NCI-H2081 treated with DMSO at 0.1 percent for 48 hours (cell line): Measurements from ENCODE around the gene EVX2.

Experiments
- DNase-seq: peaks from one replicate; lab custom pipeline; 2025; lab: John Stamatoyannopoulos, UW

The EVX2 gene

GRCh38 chr2:176082824-176083751 lies 674 bp downstream of the EVX2 start:
- DNase-seq: no peak

GRCh38 chr2:176082525-176082823 lies 1.3 kb downstream of the EVX2 start:
- no peak for DNase-seq

GRCh38 chr2:176081837-176082524 lies 1.8 kb downstream of the EVX2 start:
- no peak for DNase-seq

GRCh38 chr2:176081376-176081836 lies 2.4 kb downstream of the EVX2 start:
- no peak for DNase-seq

DNA sequence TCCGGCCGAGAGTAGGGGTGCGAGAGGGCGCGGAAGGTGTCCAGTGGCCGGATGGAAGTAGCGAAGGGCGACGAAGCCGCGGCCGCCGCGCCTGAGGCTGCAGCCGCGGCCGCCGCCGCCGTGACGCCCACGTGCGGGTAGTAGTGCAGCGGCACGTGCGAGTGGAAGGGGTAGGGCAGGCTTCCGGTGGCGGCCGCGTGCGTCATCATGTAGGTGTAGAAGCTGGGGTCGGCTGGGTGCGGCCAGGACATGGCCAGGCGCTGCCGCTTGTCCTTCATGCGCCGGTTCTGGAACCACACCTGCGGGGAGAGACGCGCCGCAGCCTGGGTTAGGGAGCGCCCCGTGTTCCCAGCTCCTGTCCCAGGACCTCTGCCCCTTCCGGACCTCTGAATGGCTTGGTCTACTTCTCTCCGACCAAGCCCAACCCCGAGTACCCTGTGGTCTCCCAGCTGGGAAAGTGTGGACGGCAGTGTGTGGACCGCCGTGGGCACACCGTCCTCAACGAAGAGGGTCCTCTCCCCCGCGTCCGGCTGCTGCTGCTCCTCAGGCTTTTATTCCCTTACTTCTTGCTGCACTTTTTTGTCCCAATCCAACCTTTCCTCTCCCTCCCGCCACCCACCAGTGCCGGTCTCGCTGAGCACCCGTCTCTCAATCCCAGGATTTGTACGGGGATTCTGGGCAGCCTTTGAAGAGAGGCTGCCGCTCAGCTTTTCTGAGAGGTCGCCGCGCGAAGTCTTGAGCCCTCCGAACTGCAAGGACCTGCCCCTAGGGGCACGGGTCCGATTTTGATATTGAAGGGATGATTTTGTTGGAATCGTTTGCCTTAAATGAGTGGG lies 3.0 kb downstream of the EVX2 start:
- no peak for DNase-seq

GRCh38 chr2:176079831-176080539 lies 3.8 kb downstream of the EVX2 start:
- DNase-seq: peak; percentile 73

- no peak for DNase-seq
These were observed 4.4 kb downstream of the EVX2 start for GRCh38 chr2:176079285-176079830.

DNA sequence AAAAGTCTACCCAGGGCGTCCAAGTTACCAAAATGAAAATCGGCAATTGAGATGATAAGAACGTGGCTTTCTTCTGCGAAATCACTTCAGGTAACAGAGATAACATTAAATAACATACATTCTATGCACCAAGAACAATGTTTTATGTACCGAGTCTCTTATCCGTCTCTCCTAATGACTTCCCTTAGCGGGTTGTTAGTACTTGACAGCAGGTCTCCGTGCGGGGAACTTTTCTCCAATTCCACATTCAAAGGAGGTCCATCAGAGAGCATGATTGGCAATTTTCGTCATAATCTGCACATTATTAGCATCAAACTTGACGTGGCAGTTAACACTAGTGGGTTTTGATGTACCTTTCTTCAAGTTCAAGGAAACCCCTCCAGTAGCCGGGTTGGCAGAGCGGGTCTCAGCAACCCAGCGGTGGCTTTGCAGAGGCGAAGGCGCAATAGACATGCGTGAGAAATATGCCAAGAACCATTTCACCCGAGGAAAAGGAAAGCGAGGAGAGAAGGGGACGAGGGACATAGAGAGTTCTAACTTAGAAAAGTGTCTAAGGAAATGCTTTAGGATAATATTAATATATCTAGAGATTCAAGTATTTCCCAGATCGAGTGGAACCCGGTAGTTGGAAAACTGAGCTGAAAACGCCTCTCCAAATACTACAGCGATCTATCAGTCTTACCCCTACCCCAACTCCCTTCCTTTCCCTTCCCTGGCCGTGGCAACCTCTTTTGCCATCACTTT lies 5.0 kb downstream of the EVX2 start:
- DNase-seq: no peak

DNA sequence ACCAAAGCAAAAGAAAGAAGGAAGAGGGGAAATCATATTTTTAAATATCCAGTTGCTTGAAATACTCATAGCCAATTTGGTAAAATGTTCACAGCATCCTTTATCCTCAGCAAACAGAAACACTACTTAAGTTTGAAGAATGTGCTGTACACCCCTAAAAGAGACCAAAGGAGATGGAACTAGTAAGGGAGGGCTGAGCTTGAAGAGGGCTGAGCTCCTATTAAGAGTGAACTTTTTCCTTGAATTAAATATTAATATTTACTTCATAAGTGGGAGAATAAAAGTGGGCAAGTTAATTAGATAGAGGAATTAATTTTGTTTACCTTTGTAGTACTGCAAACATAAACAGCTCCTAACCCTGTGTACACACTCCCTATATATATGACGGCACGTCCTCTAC lies 7.0 kb downstream of the EVX2 start:
- no peak for DNase-seq

DNA sequence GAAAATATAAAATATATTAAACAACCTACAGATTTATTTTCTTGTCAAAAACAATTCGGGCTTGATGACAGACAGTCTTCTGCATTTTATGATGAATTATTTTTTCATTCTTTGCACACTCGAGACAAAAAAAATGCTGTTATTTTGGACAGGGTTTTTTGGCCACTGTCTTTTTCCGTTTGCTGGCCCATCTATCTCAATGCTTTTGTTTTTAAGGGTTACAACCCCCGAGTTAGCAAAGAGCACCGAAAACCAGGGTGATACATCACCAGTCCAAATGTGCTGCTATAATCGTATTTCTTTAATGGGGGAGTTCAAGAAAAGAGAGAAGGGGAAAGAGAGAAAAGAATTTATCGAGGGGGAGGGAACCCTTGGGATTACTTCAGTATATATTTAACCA lies 7.7 kb downstream of the EVX2 start:
- no peak for DNase-seq

DNA sequence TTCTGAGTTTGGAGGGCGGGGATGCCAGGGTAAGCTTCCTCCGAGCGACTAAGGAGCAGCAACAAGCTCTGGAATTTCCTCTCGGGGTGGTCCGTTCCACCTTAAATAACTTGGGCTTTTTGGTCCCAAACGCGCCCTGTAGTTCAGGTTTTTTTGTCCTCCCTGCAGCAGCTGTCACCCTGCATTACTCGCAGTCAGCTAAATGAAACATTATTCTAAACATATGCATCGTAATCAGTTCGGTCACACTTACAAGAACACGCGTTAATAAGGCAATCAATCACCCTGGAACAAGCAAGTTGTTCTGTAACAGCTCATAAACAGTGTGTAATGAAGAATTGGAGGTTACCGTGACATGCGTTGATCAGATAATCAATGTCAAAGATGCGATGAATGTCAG lies 8.3 kb downstream of the EVX2 start:
- DNase-seq: no peak

DNA sequence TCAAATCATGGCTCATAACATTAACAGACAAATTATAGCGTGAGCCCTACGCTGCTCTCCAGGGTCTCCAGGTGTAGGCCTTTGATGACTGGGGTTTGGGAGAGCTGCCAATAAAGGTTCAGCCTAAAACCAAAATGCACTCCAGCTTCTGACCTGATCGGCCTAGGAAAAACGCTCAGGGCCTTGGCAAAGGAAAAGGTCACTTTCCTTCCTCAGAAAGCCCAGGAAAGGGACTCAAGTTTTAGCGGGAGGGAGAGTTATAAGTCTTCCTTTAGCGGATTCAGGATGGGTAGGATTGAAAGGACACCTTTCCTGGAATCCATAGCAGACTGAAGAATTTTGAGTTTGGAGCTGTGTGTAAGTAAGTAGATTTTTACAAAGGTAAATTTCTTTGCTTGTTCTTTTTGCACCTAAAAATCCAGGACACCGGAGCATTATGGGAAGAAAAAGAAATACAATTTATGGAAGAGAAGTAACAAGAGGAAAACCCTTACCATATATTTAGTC lies 8.8 kb downstream of the EVX2 start:
- no peak for DNase-seq

GRCh38 chr2:176072951-176073904 lies 10.5 kb downstream of the EVX2 start:
- no peak for DNase-seq

DNA sequence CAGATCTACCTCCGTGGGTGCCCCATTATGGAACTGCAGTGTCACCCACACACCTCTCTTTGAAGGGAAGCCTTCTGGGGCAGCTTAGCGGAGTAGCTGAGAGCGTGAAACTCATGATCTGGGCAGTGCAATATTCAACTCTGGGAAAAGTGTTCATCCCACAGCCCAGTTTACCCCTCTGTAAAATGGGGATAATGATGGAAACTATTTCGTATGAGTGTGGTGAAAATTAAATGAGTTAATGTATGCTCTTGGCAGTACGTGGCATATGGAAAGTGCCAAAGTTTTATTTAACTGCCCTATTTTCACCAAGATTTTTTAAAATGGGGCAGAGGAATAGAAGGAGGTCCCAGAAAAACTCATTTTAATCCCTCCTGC lies 11.5 kb downstream of the EVX2 start:
- no peak for DNase-seq

GRCh38 chr2:176071330-176072291 lies 12.2 kb downstream of the EVX2 start:
- DNase-seq: no peak

DNA sequence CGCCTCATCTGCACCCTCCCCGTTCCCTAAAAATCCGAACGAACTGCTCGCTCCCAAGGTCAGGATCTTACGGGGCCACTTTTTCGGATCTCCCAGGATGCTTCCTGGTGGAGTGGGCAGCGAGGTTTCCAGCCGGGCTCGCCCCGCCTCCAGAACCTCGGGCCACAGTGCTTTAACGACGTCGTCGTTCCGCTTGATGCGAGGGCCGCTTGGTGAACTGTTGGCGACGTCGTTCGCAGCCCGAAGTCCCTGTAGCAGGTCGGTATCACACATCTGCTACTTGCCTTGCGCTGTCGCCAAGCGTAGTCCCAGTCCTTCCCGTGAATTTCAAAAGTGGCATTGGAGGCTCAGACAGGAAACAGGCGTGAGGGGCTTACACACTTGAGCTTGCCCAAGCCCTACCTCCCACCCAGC lies 15.3 kb downstream of the EVX2 start:
- no peak for DNase-seq

DNA sequence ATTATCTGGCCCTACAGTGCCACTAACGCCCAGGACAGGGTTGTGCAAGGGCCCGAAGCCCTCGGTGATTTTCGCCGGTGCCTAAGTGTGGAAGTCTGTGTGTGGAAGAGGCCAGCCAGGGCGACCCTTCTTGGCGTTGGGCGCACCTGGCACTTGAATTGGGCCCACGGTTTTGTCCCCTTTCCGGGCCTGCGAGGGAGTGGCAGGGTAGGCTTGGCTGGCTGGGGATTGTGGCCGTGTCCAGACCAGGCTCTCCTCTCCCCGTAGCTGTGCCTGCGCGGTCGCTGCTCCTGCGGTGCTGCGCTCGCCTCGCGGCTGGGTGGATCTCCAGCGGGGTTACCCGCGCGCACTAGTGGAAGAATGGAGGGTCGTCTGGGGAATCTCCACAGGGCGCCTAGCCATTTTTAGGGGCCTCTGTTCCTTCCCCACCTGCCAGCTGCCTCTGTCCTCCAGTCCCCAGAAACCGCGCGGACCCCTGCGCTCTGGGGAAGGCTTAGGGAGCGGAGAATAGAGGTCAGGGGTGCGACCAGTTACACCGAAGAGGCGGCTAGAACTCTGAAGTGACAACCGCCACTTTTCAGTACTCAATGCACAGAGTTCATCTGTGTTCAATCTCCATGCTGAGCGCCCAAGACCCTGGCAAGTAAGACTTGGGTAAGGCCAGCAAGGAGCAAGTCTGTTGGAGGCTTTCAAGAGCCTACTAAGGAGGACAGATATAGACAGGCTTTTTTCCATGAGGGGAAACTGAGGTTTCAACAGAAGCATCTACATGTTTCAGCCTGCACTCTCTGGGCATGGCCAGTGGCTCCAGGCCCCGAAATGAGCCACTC lies 16.0 kb downstream of the EVX2 start:
- no peak for DNase-seq
